ENCODE results near the gene TWIST2. TPM values are rescaled to one million over a fixed set of nuclear protein-coding genes. Genes with fewer than 3 reads are reported as not detected.

The TWIST2 gene
- total RNA-seq, 1 experiment from 2014 or later: 0.22 TPM

- Histone ChIP-seq H3K4ac (ENCODE audit: low read depth, low read length) (no peak overlapping the region), H3K56ac (ENCODE audit: insufficient read length, low read depth, low read length) (no peak overlapping the region), H3T11ph (ENCODE audit: low read length) (no peak overlapping the region), H3K4me2 (ENCODE audit: insufficient read depth, insufficient read length, low read length) (no peak overlapping the region), H4K20me1 (ENCODE audit: control insufficient read depth, insufficient read depth, insufficient read length) (no peaks in the 10 kb centered on the region), H3K23ac (ENCODE audit: insufficient read length, low read depth, low read length) (no peak overlapping the region), H4K91ac (ENCODE audit: insufficient read length, low read depth, low read length) (no peak overlapping the region), H2AFZ (ENCODE audit: low read length) (no peak overlapping the region), H2BK120ac (ENCODE audit: low read depth, low read length, poor library complexity, severe bottlenecking) (no peak overlapping the region), H3K9me3 (ENCODE audit: control insufficient read depth, low read depth, low read length) (no peaks in the 10 kb centered on the region), H3K9ac (ENCODE audit: extremely low read depth, insufficient read length, low read length) (no peak overlapping the region), H3K23me2 (ENCODE audit: insufficient read length, low read depth, low read length, poor library complexity, severe bottlenecking) (no peaks in the 10 kb centered on the region), H3K14ac (ENCODE audit: insufficient read depth, low read length) (no peak overlapping the region), H2BK15ac (ENCODE audit: low read depth, low read length) (no peak overlapping the region), H3K4me1 (ENCODE audit: insufficient read depth, low read length) (no peaks in the 10 kb centered on the region), H3K79me2 (ENCODE audit: insufficient read depth, low read length) (no peaks in the 10 kb centered on the region), H2BK12ac (ENCODE audit: insufficient read length, low read depth, low read length) (no peak overlapping the region), H3K79me1 (ENCODE audit: insufficient read depth, low read depth, low read length, poor library complexity, severe bottlenecking) (no peaks in the 10 kb centered on the region), H4K8ac (replicated peaks; ENCODE audit: insufficient read length, low read depth, low read length) (no peak overlapping the region), H3K27ac (ENCODE audit: insufficient read length, low read depth, low read length) (no peak overlapping the region), H2AK5ac (ENCODE audit: insufficient read length, low read length) (no peak overlapping the region), H2BK20ac (ENCODE audit: low read depth, low read length, poor library complexity, severe bottlenecking) (no peak overlapping the region), H4K5ac (ENCODE audit: insufficient read length, low read depth, low read length) (no peak overlapping the region), H3K27me3 (ENCODE audit: insufficient read depth, low read length) (no peaks in the 10 kb centered on the region), H3K18ac (ENCODE audit: insufficient read length, low read depth, low read length) (no peak overlapping the region), H2BK5ac (ENCODE audit: insufficient read length, low read length) (no peak overlapping the region)
- no peak for DNase-seq
- 100% methylated on average over 3 of the region's 3 CpGs for WGBS (ENCODE audit: extremely low coverage, insufficient read length, low lambda C conversion rate)
- Mint-ChIP-seq H3K4me3 (no peak overlapping the region), H3K27ac (no peak overlapping the region), H3K36me3 (ENCODE audit: insufficient read depth in 1 of 3, low read depth in 3 of 3) (peaks cover 0 to 1% (median 0%) of the 10 kb centered on the region in 3 experiments; a peak in 1 of 7 replicates), H3K9me3 (peaks cover 0 to 6% of the 10 kb centered on the region in 2 experiments; a peak in 2 of 5 replicates), H3K27me3 (ENCODE audit: low read depth) (peaks cover 13% of the 10 kb centered on the region), H3K4me1 (peaks cover 0 to 4% of the 10 kb centered on the region in 2 experiments; a peak in 1 of 4 replicates)
- TF ChIP-seq CTCF (conservative IDR thresholded peaks at IDR 0.05): no peak
Measured at GRCh38 chr2:238870261-238870660, 22.4 kb downstream of the TWIST2 start.

Measured in H9 (cell line).